GM12801 (cell line): Measurements from ENCODE around the gene PCDHGA7.

ENCODE experiments used
- TF ChIP-seq, protein P1 (sequence below): IDR thresholded peaks from one replicate; pipeline ENCODE4 v1.5.1; 2011; ENCODE audit warnings: control low read depth; ENCODE audit not compliant: insufficient read length; ENCODE audit errors: extremely low read depth

PCDHGA7 gene

GRCh38 chr5:141349917-141350619 lies 32.5 kb upstream of the PCDHGA7 start, which contains the start of gene PCDHGB1:
Gene PCDHGB1, plus strand, starts transcription at chr5:141350099. Its CDS starts 162 bp downstream, at chr5:141350261.
- TF ChIP-seq, protein P1, sequence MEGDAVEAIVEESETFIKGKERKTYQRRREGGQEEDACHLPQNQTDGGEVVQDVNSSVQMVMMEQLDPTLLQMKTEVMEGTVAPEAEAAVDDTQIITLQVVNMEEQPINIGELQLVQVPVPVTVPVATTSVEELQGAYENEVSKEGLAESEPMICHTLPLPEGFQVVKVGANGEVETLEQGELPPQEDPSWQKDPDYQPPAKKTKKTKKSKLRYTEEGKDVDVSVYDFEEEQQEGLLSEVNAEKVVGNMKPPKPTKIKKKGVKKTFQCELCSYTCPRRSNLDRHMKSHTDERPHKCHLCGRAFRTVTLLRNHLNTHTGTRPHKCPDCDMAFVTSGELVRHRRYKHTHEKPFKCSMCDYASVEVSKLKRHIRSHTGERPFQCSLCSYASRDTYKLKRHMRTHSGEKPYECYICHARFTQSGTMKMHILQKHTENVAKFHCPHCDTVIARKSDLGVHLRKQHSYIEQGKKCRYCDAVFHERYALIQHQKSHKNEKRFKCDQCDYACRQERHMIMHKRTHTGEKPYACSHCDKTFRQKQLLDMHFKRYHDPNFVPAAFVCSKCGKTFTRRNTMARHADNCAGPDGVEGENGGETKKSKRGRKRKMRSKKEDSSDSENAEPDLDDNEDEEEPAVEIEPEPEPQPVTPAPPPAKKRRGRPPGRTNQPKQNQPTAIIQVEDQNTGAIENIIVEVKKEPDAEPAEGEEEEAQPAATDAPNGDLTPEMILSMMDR: no peak

DNA sequence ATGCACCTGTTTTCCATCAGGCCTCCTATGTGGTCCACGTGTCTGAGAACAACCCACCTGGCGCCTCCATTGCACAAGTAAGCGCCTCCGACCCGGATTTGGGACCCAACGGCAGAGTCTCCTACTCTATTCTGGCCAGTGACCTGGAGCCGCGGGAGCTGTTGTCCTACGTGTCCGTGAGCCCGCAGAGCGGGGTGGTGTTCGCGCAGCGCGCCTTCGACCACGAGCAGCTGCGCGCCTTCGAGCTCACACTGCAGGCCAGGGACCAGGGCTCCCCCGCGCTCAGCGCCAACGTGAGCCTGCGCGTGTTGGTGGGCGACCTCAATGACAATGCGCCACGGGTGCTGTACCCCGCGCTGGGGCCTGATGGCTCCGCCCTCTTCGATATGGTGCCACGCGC lies 31.0 kb upstream of the PCDHGA7 start:
- TF ChIP-seq, protein P1: no peak

GRCh38 chr5:141354900-141355469 lies 27.6 kb upstream of the PCDHGA7 start, which contains the start of gene PCDHGA4:
Gene PCDHGA4, plus strand, starts transcription at chr5:141355021. Its CDS starts 87 bp downstream, at chr5:141355108.
- TF ChIP-seq, protein P1: no peak

DNA sequence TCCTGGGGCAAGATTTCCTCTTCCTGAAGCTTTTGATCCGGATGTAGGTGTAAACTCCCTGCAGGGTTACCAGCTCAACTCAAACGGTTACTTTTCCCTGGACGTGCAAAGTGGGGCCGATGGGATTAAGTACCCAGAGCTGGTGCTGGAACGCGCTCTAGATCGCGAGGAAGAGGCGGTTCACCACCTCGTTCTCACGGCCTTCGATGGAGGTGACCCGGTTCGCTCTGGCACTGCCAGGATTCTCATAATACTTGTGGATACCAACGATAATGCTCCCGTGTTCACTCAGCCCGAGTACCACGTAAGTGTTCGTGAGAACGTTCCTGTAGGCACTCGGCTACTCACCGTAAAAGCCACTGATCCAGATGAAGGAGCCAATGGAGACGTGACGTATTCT lies 26.9 kb upstream of the PCDHGA7 start:
- TF ChIP-seq, protein P1: no peak

GRCh38 chr5:141356133-141356532 lies 26.4 kb upstream of the PCDHGA7 start:
- TF ChIP-seq, protein P1: no peak

DNA sequence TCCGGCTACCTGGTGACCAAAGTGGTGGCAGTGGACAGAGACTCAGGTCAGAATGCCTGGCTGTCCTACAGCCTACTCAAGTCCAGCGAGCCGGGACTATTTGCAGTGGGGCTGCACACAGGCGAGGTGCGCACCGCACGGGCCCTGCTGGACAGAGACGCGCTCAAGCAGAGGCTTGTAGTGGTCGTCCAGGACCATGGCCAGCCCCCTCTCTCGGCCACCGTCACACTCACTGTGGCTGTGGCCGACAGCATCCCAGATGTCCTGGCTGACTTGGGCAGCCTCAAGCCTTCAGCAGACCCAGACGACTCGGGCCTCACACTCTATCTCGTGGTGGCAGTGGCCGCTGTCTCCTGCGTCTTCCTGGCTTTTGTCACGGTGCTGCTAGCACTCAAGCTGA lies 25.6 kb upstream of the PCDHGA7 start:
- TF ChIP-seq, protein P1: no peak

DNA sequence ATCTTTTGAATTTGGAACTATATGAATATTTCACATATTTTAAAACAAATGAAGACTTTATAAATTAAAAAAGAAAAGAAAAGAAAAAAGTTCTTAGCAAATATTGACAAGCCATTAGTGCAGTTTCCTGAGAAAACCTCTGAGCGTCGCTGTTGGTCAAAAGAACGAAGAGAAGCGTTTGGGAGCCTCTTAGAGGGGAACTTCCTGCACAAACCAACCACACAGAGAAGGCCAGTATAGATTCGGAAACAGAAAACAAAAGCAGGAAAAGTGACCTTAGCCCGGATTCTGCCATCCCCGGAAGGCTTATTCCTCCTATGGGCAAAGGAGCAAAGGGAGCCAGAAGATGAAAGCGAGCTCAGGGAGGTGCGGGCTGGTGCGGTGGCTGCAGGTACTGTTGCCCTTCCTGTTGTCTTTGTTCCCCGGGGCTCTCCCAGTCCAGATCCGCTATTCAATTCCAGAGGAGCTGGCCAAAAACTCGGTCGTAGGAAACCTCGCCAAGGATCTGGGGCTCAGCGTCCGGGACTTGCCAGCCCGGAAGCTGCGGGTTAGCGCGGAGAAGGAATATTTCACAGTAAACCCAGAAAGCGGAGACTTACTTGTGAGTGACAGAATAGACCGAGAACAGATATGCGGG lies 22.6 kb upstream of the PCDHGA7 start, which contains the start of gene PCDHGB2:
TSS of gene PCDHGB2 (plus strand) at position 205 of the 637 bp plus-strand sequence. CDS start at position 347, 142 bp downstream.
- TF ChIP-seq, protein P1: no peak
